GM18868 (cell line): ENCODE measurements around the gene TPSAB1.
"Not testable (repeated sequence)": the region's sequence is repeated elsewhere in the genome, so short reads cannot be mapped to it uniquely, and the experiment has no call there.

Source experiments
- ATAC-seq: cut with Tn5 transposase; IDR thresholded peaks from one replicate; pipeline ENCODE4 v1.9.1; 2021; ENCODE audit warnings: mild to moderate bottlenecking, moderate library complexity; ENCODE audit not compliant: unreplicated experiment

TPSAB1 gene

DNA sequence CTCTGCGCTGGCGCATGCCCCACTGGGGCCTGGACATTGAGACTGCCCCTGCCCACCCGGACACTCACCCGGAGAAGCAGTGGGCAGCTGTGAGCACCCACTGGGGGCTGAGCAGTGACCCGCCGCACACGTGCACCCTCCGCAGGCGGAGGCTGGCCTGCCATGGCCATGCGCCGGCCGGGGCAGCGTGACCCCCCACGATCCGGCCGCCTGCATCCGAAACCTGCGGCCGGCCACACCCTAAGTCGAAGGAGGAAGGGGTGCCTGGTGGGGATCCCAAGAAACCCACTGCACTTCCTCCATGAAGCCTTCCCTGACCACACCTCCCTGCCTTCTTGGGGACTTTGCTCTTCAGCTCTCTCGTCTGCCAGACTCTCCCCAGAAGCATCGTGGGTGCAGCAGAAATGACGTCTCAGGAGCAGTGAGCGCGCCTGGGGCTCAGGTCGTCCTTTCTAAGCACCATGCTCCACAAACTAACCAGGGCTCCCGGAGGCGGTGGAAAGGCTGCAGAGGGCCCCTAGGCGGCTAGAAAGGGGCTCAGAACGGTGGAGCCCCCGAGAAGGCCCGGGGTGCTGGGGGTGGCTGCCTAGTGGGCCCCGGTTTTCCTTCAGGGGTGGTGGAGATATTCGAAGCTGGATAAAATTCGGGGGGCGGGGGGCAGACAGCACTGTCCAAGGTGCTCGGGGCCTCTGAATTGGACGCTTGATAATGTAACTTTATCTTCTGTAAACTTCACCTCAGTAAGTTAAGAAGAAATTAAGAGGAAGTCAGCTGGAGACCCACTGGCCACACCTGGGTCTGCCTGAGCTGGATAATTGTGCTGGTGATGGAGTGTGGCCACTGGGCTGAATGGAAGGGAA is 16.9 kb upstream of the TPSAB1 start:
- no peak for ATAC-seq

GRCh38 chr16:1224558-1224957 is 15.9 kb upstream of the TPSAB1 start:
- no peak for ATAC-seq

- ATAC-seq = no peak
These were observed 15.5 kb upstream of the TPSAB1 start, which contains the start of gene TPSG1 for GRCh38 chr16:1225051-1225451. Gene TPSG1 (minus strand): TSS chr16:1225268. CDS start chr16:1225252, 16 bp downstream.

- not testable (repeated sequence) for ATAC-seq
These were observed 14.7 kb upstream of the TPSAB1 start for GRCh38 chr16:1225728-1226311.

DNA sequence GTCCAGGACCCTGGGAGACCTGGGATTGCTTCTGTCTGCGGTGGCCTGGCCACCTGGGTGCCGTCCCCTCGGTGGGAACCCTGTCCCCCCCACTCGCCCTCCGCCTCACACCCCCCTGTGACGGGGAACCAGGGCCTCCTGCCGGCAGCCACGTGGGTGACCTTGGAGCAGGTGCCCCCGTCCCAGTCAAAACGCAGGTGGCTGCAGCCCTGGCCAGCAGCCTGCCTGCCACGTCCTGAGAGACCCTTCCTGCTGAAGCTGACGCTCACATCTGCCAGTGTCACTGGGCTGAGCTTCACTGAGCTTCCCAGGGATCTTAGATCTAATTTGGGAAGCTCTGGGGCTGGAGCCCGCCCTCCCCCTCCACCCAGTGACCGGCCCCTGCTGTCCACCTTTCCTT is 13.8 kb upstream of the TPSAB1 start:
- ATAC-seq = not testable (repeated sequence)

GRCh38 chr16:1228227-1228626 is 12.3 kb upstream of the TPSAB1 start:
- ATAC-seq = not testable (repeated sequence)

- ATAC-seq = not testable (repeated sequence)
These were observed 11.0 kb upstream of the TPSAB1 start for GRCh38 chr16:1229476-1229875.

DNA sequence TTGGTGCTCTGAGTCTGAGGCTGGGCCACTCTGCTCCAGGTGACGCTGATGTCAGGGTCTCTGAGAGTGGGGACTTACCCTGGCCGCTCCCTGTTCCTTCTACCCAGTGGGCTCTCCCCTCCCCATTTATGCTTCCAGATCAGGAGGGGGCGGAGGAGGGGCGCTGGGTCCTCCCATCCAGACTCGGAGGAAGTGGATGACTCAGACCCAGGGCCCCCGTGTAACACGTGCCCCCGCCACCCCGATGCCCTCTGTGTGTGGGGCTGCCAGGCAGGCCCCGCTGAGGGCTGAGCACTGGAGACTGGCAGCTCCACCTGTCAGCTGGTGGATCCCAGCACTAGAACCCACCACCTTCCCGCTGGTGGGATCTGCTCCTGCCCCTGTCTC is 10.4 kb upstream of the TPSAB1 start, which contains the start of gene TPSB2:
TSS of gene TPSB2 (minus strand) at position 101 of the 387 bp plus-strand sequence. CDS start 233 bp downstream, outside the sequence.
- ATAC-seq = not testable (repeated sequence)

- ATAC-seq = not testable (repeated sequence)
These were observed 9.9 kb upstream of the TPSAB1 start for GRCh38 chr16:1230471-1231212.

DNA sequence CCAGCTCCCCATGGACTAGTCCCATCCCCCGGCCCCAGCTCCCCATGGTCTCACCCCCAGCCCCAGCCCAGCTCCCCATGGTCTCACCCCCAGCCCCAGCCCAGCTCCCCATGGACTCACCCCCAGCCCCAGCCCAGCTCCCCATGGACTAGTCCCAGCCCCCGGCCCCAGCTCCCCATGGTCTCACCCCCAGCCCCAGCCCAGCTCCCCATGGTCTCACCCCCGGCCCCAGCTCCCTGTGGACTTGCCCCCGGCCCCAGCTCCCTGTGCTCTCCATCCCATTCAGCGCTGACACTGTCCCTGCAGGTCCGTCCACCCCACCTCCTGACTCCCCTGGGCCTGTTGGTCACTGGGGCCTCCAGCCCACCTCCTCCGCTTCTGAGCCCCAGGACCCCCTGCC is 9.2 kb upstream of the TPSAB1 start:
- not testable (repeated sequence) for ATAC-seq

DNA sequence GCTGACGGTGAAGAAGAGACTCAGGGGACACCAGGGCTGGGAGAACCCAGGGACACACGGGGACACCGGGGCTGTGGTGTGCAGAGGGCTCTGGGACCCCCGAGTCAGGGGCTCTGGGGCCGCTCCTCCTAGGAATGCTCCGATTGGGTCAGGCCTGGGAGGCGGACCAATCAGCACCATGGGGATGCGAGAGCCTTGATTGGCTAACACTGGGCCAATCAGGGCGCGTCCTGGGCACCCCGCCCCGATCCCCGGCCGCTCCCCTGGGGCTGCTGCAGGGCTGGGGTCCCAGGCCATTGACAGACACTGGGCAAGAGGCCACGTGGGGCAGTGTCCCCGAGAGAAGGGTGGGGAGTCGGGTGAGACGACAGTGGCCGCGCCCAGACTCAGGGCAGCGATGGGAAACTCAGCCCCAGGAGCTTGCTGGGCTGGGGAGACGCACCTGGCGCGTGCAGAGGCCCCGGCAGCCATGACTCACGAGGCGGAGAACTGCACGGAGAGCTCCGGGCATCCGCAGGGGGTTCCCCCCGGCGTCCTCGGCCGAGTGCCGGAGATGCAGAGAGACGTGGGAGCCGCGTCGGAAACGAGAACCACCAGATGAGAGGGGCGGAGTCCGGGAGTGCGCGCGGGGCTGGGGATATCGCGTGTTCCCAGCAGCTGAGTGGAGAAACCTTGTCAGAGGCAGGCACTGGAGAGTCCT is 8.3 kb upstream of the TPSAB1 start:
- not testable (repeated sequence) for ATAC-seq

DNA sequence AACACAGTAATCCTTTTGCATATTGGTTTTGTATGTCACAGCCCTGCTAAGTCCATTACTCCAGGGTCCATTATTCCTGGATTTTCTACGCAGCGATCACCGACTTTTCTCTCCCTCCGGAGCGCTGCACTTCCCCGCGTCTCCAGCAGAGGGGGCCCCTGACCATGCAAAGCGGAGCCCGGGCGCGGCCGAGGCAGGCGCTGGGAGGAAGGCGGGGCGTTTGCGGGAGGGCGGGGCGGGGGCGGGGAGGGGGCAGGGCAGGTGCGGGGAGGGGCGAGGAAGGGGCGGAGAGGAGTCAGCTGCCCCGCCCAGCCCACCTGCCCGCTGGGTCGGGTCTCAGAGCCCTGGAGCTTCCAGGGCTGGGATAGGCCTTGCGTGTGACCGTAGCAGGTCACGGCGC is 3.8 kb upstream of the TPSAB1 start:
- ATAC-seq = not testable (repeated sequence)

DNA sequence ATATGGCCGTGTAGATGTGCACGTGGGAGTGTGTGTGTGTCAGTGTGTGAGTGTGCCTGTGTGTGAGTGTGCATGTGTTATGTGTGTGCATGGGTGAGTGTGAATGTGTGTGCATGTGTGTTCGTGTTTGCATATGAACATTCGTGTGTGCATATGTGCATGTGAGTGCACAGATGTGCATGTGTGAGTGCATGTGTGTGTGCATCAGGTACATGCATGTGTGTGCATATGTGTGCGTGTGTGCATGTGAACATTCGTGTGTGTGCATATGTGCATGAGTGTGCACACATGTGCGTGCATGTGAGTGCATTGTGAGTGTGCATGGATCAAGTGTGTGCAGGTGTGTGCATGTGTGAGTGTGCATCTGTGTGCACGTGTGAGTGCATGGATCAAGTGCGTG is 2.5 kb upstream of the TPSAB1 start:
- ATAC-seq = no peak

GRCh38 chr16:1238909-1239308 is 1.6 kb upstream of the TPSAB1 start:
- not testable (repeated sequence) for ATAC-seq

- ATAC-seq = not testable (repeated sequence)
These were observed 930 bp upstream of the TPSAB1 start for GRCh38 chr16:1239575-1239974.

DNA sequence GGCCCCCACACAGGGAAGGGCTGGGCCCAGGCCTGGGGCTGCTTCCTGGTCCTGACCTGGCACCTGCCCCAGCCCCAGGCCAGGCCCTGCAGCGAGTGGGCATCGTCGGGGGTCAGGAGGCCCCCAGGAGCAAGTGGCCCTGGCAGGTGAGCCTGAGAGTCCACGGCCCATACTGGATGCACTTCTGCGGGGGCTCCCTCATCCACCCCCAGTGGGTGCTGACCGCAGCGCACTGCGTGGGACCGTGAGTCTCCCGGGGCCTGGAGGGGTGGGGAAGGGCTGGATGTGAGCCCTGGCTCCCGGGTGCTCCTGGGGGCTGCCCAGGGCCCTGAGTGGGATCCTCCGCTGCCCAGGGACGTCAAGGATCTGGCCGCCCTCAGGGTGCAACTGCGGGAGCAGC is 576 bp downstream of the TPSAB1 start:
- not testable (repeated sequence) for ATAC-seq

DNA sequence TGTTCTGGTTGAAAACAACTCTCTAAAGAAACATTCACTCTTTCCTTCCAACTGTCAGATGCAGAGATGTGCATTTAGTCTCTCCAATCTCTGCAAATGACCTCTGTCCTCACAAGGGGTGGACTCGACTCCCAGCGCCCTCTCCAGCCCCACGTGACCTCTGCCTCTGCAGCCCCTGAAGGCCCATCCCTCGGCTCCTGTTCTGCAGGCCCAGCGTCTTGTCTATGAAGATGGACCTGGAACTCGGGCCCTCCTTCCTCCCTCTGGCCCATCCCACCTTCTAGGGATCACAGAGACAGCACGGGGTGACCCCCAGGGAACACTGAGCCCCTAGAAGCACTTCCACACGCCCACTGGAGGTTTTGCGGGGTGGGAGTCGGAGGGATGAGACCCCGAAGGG is 2.9 kb downstream of the TPSAB1 start:
- ATAC-seq = not testable (repeated sequence)

DNA sequence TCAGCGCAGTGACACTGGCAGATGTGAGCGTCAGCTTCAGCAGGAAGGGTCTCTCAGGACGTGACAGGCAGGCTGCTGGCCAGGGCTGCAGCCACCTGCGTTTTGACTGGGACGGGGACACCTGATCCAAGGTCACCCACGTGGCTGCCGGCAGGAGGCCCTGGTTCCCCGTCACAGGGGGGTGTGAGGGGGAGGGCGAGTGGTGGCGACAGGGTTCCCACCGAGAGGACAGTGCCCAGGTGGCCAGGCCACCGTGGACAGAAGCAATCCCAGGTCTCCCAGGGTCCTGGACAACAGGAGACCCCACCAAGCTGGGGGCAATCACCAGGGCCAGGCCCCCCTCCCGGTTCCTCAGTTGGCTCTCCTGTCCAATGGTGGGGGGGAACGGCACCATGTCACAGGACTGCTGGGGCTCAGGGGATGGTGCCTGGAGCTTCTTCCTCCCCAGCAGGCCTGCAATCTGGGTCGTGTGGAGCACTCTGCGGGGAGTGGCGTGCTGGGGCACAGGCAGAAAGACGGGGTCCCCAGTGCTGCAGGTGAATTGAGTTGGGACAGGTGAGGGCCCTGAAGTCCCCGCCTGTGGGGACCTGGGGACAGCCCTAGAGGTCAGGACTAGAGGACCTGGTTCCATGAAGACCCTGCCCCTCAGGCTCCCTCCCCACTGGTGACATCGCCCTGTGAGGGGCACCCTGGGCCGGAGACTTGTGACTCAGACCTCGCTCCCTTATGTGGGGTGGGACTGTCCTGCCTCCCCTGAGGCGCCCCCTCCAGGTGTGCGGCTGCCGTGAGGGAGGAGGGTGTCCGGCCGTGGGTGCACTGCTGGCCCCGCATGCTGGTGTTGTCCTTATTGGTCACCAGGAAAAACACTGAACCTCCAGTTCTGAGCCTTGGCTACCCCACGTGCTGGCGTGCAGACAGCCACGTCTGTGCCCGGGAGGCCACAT is 3.7 kb downstream of the TPSAB1 start:
- not testable (repeated sequence) for ATAC-seq

DNA sequence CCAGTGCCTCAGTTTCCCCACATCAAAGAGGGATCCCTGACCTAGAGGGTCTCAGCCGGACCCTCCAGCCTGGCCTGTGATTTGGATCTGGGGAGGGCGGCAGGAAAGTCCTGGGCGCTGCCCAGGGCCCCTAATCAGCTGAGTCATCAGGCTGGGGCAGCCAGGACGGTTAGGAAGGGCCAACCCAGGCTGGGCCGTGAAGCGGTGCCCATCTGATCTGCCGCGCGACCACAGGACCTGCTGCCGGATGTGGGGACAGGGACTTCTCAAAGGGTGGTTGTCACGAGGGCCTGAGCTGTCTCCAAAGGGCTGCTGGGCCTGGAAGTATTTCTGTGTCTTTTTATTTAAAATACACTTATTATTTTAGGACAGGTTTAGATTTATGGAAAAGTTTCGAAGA is 4.4 kb downstream of the TPSAB1 start:
- no peak for ATAC-seq
